Inflammatory macrophage (primary cell): ENCODE data around the gene MSH3.
"Not testable (repeated sequence)": the region's sequence is repeated elsewhere in the genome, so short reads cannot be mapped to it uniquely, and the experiment has no call there.

Experiments used
- DNase-seq, 2 donors: peaks; one replicate each; pipeline ENCODE4 v3.0.0-alpha.2; 2020 to 2022

The MSH3 gene

DNA sequence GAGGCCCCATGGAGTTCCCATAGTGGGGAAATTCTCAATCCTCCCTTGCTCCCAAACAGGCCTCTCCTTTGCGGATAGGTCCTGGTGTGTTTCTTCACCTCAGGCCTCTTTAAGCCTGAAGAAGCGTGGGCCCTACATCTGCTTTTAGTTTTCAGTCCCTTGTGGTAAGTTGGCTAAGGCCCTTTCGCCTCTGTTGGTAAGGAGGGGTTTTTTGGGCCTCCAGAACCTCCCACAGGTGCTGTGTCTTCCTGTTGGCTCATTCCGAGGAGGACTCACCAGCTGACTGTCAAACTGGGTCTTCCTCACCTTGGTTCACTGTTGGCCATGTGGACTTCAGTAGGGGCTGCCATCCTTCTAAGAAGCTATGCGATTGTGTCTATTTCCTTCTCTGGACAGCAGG, 56.8 kb downstream of the MSH3 start:
- no peak for DNase-seq

DNA sequence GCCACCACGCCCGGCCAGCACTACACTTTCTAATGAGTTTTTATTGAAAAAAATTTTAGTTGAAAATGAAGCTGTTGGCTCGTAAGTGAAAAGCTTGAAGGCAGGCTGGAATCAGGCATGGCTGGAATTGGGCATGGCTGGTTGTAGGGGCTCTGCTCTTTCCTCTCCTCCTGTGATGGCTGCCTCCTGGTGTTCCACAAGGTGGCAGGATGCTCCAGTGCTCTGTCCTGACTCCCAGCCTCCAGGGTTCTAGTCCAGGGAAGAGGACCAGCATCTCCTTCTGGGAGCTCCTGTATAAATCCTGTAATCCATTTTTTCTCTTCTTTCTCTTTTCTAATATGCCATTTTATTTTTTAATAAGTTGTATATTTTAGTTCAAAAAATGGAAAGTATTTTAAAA, 57.5 kb downstream of the MSH3 start:
- DNase-seq = no peak

DNA sequence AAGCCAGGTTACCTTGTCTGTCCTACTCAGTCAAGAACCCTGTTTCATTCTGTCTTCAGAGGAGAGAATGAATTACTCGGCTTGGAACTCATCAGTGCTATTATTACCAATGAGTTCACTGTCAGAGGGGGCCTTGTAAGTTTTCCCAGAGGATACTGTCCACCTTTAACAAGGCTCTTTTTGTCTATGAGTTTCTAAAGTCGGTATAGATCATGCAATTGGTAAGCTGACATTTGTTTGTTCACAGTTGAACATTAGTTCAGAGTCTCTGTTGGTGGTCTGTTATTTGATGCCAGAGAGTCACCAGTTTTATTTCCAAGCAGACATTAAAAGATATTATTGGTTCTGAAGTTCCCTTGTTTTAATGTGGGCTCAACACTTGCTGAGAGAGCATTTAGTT, 58.5 kb downstream of the MSH3 start:
- DNase-seq = no peak

DNA sequence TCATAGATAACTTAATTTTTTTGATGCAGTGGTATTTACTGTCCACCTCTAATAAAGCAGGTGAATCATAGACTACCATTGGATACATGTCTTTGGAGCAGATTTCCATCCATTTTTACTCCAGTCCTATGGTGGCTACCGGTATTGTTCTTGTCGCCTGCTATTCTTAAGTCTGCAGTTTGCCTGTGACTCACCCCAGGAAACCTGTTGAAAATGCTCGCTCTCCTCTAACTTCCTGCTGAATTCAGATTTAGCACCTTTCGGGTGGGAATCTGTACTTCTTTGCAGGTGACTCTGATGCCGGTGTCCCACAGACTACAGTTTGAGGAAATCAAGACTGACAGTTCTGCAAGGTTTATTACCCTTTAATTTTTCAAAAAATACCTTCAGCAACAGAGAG, 59.2 kb downstream of the MSH3 start:
- no peak for DNase-seq

DNA sequence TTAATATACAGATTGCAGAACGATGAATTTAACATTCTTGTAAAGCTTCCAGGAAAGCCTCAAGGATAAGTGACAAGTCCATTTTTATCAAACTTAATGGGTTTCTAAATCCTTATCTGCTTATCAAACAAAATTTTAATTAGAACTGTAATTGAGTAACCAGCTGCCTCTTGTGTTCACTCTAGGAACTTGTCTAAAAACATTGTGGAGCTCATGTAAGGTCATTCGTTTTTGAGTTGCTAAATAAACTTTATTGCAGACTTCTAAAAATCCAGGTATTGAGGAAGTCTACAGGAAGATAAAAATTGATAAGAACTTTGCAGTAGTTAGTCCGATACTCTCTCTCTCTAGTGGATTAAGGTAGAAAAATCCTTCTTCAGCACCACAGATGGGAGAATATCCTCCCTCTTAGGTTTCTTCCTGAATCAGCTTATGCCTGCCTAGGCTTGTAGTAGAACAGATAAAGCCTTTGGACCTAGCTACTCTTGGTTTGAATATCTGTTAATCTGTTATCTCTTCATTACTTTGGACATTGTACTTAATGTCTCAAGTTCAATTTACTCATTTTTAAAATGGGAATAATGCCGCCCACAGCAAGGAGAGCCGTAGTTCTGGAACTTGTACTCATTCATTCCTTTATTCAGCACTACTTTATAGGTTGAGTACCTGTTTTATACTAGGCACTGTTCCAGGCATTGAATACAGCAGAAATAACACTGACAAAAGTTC, 60.3 kb downstream of the MSH3 start:
- no peak for DNase-seq

DNA sequence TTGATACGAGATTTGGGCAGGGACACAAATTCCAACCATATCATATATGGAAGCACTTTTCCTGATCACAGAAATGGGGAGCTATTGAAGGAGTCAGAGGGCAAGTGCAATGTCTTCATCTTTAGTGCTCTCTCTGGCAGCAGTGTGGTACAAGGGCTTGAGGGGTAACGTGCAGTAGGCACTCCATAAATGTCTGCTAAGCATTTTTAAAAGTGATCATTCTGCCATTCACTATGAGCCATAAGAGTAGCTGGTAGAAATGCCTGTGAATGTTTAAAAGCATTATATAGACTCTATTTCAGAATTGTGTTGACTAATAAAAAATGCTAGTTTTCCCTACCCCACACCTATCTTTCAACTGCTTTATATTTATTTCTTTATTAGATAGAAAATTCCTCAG, 61.4 kb downstream of the MSH3 start:
- no peak for DNase-seq

DNA sequence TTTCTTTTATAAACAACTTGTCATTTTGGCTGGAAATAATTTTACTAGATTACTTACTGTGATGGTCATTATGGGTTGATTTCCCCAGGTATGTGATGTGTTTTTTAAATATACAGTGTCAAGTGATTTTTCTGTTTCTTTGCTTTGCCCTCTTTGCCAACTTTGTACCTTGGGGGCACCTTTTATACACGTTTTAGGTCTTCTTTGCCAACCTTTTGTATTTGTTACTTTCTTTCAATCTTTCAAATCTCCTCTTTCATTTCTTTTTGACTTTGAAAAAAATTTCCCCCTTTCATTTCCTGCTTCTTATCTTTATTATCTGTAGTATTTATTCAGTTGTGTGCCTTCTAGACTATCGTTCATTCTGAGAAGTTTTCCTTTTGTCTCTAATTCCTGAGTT, 65.7 kb downstream of the MSH3 start:
- no peak for DNase-seq

DNA sequence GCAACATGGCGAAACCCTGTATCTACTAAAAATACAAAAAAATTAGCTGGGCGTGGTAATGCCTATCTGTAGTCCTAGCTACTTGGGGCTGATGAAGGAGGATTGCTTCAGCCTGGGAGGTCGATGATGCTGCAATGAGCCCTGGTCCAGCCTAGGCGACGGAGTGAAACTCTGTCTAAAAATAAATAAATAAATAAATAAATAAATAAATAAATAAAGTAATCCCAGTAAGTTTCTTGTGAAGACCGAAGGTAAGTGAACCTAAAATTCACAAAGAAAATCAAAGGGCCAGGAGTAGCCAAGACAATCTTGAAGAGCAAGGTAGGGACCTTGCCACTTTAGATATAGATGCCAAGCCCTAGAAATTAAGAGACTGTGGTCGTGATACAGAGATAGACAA, 68.5 kb downstream of the MSH3 start:
- DNase-seq = no peak

DNA sequence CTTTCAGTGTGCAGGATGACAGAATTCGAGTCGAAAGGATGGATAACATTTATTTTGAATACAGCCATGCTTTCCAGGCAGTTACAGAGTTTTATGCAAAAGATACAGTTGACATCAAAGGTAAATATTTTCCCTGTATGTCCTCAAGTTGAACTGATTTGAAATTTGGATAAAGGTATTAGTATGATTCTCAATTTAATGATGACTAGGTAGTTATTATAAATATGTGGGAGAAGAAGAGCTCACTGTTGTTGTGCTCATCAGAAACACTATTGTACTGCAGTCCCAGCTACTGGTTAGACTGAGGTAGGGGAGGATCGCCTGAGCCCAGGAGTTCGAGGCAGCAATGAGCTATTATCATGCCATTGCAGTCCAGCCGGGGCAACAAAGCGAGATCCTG, 71.0 kb downstream of the MSH3 start:
- DNase-seq = no peak

DNA sequence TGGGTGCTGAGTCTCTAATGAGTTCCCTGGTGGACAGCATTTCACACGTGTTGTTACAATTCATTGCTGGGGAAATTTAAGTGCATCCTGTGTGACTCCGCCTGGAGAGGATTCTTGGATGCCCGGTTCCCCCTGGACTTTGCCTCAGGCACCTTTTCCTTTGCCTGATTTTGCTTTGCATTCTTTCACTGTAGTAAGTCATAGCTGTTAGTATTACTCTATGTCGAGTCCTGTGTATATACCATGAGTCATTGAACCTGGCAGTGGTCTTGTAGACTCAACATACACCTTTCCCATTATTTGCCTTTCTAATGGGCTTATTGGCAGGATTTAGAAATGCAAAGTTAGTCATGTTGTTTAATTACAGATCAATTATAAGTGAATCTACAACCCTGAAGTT, 82.3 kb downstream of the MSH3 start:
- DNase-seq = no peak

DNA sequence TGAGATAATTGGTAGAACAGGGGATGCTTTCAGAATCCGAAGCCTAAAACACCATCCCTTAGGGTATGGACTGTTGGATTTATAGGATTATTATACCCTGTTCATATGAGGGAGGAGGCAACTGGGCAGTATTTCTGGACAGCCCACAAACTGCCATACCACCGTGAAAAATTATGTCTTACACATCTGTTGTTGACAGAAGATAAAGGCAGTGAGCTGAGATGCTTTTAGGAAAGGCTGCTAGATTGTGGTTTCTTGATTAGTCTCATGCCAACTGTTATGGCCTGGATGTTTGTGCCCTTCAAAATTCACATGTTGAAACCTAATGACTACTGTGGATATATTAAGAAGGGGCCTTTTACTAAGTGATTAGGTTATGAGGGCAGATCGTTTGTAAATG, 84.0 kb downstream of the MSH3 start:
- DNase-seq = no peak

DNA sequence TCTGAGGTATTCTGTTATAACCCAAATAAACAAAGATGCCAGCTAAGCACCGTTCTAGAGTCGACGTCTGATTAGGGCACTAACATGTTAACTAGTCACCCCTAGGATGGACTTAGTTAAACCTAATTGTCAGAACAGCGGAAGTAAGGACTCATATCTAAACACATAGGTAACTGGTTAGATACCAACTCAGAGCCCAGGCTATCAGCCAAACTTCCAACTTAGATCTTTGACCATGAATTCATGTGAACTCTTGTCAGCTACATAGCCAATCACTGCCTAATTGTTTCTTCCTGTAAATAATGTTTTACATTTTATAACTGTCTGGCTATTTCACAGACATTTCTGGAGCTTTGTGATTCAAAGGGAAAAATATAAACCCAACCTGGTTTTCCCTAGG, 84.6 kb downstream of the MSH3 start:
- no peak for DNase-seq

DNA sequence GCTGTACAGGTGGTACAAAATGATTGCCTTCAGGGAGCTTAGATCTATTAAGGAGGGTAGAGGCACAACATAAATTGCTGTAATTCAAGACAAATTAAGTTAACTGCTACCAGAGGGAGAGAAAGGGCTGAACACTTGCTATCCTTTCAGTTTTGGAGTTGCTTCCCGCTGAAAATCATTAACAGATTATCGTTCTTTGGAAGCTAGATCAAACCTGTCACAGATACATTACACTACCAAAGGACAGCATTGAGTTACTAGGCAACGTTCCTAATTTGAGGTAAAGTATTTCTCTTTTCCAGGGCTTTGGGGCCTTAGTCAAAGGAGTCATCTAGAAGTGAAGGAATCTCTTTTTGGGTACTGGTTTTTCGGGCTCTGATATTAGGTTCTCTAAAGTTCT, 85.0 kb downstream of the MSH3 start:
- DNase-seq = no peak

DNA sequence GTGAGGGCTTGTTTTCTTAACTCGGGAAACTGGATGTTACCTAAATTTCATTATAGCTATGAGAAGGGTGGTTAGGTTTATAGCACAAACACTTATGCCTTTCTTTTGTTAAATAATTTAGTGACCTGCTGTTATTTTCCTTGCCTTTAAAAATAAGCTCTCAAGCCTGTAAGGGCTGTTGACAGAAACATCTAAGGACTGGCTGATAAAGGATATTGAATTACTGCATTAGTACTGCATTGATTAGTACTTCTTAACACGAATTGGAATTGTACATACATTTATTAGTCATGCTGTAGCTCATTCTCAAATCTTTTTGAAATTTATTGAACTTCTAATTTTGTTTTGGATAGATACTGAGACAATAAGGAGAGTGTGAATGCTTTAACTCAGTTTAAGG, 85.4 kb downstream of the MSH3 start:
- DNase-seq = no peak

DNA sequence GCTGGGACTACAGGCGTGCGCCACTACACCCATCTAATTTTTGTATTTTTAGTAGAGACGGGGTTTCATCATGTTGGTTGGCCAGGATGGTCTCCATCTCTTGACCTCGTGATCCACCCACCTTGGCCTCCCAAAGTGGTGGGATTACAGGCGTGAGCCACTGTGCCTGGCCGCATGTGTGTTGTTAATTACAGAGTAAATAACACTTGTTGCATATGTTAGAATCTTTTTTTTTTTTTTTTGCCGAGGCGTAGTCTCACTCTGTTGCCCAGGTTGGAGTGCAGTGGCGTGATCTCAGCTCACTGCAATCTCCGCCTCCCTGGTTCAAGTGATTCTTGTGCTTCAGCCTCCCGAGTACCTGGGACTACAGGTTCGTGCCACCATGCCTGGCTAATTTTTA, 86.0 kb downstream of the MSH3 start:
- not testable (repeated sequence) for DNase-seq

DNA sequence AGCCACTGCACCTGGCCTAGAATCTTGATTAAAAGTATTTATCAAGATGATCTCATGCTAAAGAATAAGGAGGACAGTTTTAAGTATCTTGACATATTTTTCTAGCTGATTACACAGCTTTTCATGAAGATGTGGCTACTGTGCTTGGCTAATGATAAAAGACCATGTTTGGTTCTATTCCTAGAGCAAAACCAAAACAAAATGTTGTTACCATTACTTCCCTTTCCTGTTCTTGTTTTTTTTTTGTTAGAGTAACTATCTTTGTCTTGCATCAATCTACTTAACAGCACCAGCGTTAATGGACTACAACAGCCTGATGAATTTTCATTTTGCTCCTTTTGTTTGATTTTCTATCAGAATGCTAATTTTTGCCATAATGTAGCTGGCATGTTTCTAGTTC, 86.5 kb downstream of the MSH3 start:
- DNase-seq = no peak

DNA sequence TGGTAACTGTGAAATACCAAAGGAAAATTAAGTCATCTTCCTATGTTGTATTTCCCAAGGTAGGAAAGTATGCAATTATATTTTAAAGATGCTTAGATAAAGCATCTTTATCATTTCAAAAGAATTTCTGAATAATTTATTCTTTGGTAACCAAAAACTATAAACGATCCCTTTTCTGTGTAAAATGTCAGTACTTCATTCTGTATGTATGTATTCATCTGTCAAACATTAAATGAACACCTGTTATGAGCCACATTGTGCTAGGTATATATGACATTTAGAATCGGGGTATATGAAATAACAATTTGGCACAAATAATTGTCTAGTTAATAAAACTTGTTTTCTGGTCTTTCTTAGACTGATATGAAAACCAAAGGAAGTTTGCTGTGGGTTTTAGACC, 89.7 kb downstream of the MSH3 start:
- no peak for DNase-seq

DNA sequence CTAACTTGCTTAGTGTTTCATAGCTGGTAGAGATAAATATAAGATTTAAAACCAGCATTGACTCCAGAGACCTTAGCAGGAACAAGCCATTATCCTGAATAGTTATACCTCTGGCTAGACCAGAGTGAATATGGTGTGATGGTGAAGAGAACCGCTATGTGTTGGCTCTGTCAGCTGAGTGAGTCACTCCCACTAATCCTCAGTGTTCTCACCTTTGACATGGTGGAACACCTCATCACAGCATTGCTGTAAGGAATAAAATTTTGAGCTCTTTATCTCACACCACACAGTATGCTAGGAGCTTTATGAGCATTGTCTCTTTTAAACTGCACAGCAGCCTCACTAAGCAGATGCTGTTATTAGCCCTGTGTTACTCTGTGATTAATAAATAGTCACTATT, 91.0 kb downstream of the MSH3 start:
- no peak for DNase-seq

DNA sequence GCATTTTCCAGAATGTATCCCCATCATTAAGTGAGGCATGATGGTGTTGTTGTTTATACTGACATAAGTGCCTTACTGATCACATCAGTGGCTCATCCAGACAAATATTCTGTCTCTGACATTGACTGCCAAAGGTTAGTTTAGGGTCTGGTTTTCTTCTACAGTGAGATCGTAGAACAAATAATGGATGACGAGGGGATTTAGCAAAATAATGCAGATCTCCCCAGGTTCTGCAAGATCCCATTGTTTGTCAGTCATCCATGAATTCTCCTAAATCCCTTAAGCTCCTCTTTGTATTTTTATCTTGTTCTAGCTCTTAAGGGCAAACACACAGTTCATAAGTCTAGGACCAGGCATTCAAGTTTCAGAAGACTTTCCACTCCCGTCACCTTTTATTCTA, 93.5 kb downstream of the MSH3 start:
- DNase-seq = no peak

DNA sequence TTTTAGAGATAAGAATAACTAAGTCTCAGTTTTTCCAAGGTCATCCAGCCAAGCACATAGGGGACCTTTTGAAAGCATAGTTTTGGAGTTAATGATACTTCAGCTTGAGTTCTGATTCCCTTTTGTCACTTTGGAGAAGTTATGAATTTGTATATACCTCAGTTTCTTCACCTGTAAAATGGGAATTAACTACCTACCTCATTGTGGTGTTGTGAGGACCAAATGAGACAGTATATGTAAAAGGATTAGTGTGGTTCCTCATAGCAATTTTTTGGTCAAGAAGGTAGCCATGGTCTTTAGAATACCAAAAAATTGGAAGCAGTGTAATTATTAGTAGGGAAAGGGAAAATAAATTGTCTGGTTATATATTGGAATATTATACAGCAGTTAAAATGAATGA, 98.0 kb downstream of the MSH3 start:
- no peak for DNase-seq

DNA sequence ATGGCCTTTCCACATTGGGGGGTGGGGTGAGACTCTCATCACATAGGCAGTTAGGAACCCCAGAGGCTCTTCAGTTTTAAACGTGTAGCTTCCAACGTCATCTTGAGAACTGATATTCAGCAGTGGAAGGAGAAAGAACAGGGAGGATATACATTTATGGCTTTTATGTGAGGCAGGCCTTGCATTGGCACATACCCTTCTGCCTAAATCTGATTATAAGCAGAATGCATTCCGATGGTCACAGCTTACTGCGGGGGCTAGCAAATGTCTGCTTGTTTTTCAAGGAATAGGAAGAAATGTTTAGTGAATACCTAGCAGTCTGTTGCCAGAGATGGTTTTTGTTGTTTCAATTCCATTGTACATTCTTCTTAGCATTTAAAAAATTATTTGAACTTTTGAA, 99.3 kb downstream of the MSH3 start:
- no peak for DNase-seq

DNA sequence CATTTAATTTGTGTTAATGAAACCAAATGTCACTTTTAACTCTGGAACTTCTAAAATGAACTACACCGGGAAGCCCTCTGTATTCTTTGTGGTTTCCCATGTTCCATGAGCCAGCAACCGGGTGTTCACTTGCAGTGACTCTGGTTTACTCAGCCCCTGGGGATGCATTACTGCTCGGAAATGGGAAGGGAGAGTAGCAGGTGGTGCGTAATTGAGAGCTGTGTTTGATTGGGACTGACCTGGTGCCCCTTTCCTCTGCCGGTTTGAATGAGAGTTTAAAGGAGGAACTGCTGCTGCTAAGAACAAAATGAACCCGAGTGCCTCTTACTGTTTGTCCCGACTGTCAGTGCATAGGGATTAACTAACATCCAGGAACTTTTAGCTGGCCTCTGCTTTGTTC, 100.4 kb downstream of the MSH3 start:
- no peak for DNase-seq

DNA sequence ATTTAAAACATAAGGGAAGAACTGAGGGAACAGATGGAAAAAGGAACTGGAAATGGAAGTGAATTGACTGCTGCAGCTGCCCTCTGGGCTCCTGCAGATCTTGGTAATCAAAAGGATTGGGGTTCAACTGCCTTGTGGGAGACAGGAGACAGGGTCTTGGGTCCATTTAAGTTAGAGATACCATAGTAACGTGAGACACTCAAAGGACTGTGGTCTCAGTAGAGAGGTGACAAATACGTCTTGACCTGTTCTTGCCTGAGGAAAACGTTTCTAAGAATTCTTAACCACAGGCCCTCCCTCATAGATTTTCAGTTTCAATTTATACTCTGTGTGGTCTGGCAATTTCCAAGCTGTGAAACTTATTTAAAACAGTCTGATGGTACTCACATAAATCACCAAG, 101.2 kb downstream of the MSH3 start:
- DNase-seq = no peak

DNA sequence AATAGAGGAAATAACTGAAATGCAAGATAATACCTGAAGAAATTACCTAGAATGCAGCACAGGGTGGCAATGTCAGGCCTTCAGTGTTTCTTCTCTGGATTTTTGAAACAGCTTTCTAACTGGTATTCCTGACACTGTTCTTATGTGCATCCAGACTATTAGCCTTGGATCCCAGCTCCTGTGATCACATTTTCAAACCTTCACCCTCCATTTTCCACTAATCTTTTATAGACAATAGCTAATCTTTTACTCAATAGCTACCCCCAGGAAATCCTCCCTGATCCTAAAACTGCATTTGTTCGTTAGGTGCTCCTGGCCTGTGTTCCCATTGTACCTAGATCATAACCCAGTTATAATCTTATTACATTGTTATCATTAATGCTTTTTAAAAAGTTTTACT, 101.8 kb downstream of the MSH3 start:
- no peak for DNase-seq

DNA sequence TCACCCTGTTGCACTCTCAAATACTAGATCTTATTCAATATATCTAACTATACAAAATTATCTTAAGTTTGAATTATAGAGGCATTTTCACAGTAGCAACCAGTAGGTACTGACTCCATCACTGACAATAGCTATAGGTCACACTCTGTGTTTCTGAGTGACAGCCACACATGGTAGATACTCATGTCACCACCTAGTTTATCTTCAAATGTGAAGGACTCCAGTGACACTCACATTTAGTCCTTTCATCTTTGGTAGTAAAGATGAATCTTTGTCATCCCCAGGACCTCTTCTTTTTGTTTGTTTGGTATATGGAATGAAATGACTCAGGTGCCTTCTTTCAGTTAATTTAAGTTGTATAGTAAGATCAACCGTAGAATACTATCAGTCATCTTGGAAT, 102.8 kb downstream of the MSH3 start:
- DNase-seq = no peak
